PFSK-1 (cell line): ENCODE data around the gene DEGS2.

ENCODE experiments used
- FOXP2 ChIP-seq: optimal IDR thresholded peaks from 2 replicates; pipeline ENCODE3; 2011; ENCODE audit warnings: borderline replicate concordance, control low read depth, inconsistent platforms; ENCODE audit not compliant: insufficient read depth; ENCODE audit errors: extremely low read length, extremely low read depth
- POLR2AphosphoS5 ChIP-seq: IDR thresholded peaks from 2 replicates; pipeline ENCODE4 v1.6.1; 2012; ENCODE audit warnings: low read depth, mild to moderate bottlenecking, control low read depth, low read length, moderate library complexity
- REST ChIP-seq, 2 experiments: IDR thresholded peaks; 2 replicates each; pipeline versions ENCODE4 v1.6.1 to v1.8.0; 2011 to 2012; ENCODE audit warnings: low read depth in 2 of 2, low read length in 2 of 2, control low read depth in 1 of 2, inconsistent platforms in 1 of 2, mild to moderate bottlenecking in 1 of 2, moderate library complexity in 1 of 2; ENCODE audit not compliant: insufficient read depth in 1 of 2
- SIN3A ChIP-seq: IDR thresholded peaks from 2 replicates; pipeline ENCODE4 v1.6.1; 2012; ENCODE audit warnings: mild to moderate bottlenecking, low read length, moderate library complexity, borderline replicate concordance; ENCODE audit not compliant: insufficient read depth
- TAF1 ChIP-seq: IDR thresholded peaks from 2 replicates; pipeline ENCODE4 v1.6.1; 2012; ENCODE audit warnings: low read length, control low read depth, borderline replicate concordance; ENCODE audit not compliant: insufficient read depth

DEGS2 gene

DNA sequence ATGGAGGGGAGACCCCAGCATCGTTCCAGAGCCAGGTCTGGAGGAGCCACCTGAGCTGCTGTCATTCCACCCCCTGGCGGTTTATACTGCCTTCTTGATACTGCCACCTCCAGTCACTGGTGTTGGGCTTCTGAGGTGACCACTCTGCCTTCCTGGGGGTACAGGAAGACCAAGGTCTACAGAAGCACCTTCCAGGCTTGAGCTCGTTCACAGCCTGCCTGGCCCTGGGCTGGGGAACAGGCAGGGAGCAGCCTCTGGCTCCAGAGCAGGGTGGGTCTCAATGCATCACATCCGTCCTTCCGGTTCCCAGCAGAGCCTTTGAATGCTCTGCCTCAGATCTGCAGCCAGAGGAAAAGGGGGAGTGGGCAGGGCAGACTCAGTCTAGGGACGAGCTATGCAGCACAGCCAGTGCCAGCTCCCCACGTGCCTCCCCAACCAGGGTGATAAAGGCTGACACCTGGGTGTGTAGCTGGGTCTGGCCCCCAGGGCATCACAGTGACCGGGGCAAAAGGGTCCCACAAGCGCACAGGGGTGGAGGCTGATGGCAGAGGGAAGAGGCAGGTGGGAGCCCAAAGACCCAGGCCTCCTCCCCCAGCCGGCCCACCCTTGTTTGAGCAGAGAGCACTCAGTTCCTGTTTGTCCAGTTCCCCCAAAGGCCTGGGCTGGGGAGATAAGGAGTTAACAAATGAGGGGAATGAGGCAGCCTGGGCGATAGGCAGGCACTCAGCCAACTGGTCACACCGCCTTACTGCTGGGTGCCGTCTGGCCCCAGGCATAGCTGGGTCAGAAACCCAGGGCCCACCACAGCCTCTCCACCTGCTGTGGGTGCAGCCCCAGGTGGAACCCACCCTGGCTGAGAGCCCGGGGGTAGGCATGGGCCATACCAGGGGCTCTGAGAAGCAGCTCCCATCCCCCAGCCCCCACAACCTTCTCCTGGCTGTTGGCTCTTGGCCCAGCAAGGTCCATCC is 17.1 kb downstream of the DEGS2 start:
- TF ChIP-seq FOXP2 = no peak

DNA sequence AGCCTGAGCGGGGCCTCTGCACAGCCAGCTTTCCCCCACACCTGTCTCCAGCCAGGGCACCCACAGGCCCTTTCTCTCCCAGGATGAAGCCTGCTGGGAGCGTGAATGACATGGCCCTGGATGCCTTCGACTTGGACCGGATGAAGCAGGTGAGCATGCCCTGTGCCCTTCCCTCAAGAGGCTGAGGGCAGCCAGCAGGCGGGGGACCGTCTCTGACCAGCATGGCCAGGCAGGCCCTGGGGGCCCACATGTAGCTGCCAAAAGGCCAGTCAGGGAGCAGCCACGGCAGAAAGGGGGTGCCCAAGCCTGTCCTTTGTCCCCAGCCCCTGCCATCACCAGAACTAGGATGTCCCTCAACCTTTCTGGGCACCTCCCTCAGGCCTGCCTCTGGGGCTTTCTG is 18.3 kb downstream of the DEGS2 start:
- no peak for TF ChIP-seq TAF1
- no peak for TF ChIP-seq REST (IDR thresholded peaks at IDR 0.05; ENCODE audit: insufficient read depth in 1 of 2, low read depth in 2 of 2, low read length in 2 of 2)
- TF ChIP-seq POLR2AphosphoS5 = no peak
- TF ChIP-seq FOXP2 = no peak
- TF ChIP-seq SIN3A = no peak

- TF ChIP-seq TAF1 = no peak
These were observed 18.9 kb downstream of the DEGS2 start for GRCh38 chr14:100140452-100141078.

DNA sequence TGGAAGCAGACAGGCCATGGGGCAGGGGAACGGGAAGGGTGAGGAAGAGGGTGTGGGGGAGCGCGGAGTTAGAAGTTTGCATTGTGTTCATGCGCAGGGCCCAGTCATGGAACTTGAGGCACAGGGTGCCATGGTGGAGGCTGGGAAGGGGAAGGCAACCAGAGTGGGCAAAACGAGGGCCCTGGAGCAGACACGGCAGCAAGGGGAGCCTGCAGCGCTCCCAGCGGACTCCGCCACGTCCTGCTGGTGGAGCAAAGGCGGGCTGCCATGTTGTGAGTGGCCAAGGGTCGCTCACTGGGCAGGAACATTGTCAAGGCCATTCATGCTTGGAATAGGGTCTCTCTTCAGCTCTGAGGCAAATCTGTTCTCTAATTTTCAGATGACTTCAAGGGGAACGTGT is 20.5 kb downstream of the DEGS2 start:
- TF ChIP-seq TAF1 = no peak
- TF ChIP-seq FOXP2 = no peak
- no peak for TF ChIP-seq REST (IDR thresholded peaks at IDR 0.05; ENCODE audit: insufficient read depth in 1 of 2, low read depth in 2 of 2, low read length in 2 of 2)
- TF ChIP-seq POLR2AphosphoS5 = no peak
- no peak for TF ChIP-seq SIN3A

GRCh38 chr14:100138082-100138787 is 21.2 kb downstream of the DEGS2 start:
- TF ChIP-seq POLR2AphosphoS5 (no peak), TAF1 (no peak), SIN3A (no peak), FOXP2 (no peak), REST (IDR thresholded peaks at IDR 0.05; ENCODE audit: insufficient read depth in 1 of 2, low read depth in 2 of 2, low read length in 2 of 2) (no peak)

DNA sequence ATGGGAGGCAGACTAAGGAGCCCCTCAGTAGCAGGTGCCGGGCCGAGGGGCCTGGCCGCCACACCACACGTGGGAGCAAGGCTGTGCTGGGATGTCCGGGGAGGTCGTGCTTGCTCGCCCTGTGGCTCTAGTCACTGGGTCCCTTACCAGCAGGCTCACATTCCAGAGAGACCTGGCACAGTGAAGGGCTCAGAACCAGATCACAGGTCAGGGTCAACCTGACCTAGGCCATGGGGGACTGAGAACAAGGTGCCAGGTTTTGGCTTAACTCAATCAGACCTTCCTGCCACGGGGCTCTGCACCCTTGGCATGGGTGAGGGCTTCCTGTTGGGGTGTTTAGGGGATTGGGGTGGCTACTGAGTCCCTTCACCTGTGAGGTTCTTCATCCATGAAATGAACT is 22.3 kb downstream of the DEGS2 start:
- TF ChIP-seq FOXP2 = no peak
- TF ChIP-seq SIN3A = no peak
- no peak for TF ChIP-seq TAF1
- no peak for TF ChIP-seq POLR2AphosphoS5
